Measurements from ENCODE around the gene SFSWAP.
"Not testable (repeated sequence)": the region's sequence is repeated elsewhere in the genome, so short reads cannot be mapped to it uniquely, and the experiment has no call there.

Gene SFSWAP

GRCh38 chr12:131710464-131711457 is at the start of gene SFSWAP:
Gene SFSWAP (plus strand): TSS chr12:131711090. CDS start chr12:131711230, 140 bp downstream.
- Histone ChIP-seq H3K27me3 (ENCODE audit: control insufficient read depth, insufficient read depth, low read length) (no peaks in the 10 kb centered on the region), H3K36me3 (ENCODE audit: control insufficient read depth, insufficient read depth, low read length) (peaks cover 24% of the 10 kb centered on the region), H3K9ac (ENCODE audit: low read depth, low read length) (peak within 1 kb of the TSS; percentile 97), H3K27ac (ENCODE audit: low read depth, low read length) (peak within 1 kb of the TSS; percentile 94), H3K4me3 (ENCODE audit: low read depth, low read length) (peak within 1 kb of the TSS; percentile 95), H3K4me1 (ENCODE audit: control insufficient read depth, insufficient read depth, low read length) (peaks cover 9% of the 10 kb centered on the region), H3K9me3 (ENCODE audit: control insufficient read depth, insufficient read depth, low read length) (no peaks in the 10 kb centered on the region)

DNA sequence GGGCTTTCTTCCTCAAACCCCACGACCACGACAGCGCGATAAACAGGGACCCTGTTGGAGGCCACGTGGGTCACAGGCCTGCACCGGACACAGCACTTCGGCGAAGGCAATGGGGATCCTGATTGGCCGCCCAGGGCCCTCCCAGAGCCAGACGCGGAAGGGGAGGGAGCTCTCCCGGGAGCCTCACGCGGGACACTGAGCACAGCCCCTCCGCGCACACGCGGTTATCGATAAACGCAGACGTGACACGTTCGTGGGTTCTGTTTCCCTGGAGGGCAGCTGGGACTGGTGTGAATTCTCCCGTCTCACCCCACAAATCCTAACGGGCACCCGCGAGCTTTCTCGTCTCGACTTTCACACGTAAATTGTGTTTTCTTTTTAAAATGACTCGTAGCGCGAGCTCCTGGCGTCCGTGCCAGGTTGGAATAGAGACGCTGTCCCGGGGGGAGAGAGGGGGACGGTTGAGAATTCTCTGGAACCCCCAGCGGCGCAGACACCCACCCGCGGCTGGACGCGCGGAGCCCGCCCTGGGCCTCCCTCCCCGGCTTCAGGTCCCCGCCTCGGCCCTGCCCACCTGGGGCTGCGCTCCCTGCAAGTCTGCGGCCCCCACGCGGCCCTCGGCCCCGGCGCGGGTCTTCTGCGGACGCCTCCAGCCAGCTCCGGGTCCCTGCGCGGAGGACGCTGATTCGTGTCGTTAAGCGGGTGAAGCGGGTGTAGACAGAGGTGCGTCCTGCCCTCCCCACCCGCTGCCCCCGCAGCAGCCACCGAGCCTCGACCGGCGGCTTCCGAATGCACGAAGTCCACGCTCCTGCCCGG is 49.5 kb upstream of the SFSWAP start:
- not testable (repeated sequence) for H3K4me3 ChIP-seq (ENCODE audit: low read depth, low read length); H3K27me3 ChIP-seq (ENCODE audit: control insufficient read depth, insufficient read depth, low read length)

DNA sequence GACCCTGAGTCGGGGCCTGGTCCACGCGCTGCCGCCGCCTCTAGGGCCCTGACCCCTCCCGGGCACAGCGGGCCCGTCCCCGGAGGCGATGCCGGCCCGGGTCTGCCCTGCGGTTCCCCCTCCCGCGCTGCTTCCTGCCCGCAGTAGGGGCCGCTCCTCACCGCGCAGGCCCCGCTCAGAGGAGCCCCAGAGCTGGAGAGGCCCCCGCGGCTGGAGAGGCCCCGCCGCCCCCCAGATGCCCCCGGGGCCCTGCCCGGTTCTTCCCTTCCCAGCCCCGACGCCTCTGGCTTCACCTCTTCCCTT is 49.0 kb upstream of the SFSWAP start:
- H3K27ac ChIP-seq (ENCODE audit: low read depth, low read length); H3K36me3 ChIP-seq (ENCODE audit: control insufficient read depth, insufficient read depth, low read length); H3K27me3 ChIP-seq (ENCODE audit: control insufficient read depth, insufficient read depth, low read length); H3K4me1 ChIP-seq (ENCODE audit: control insufficient read depth, insufficient read depth, low read length); H3K4me3 ChIP-seq (ENCODE audit: low read depth, low read length); H3K9me3 ChIP-seq (ENCODE audit: control insufficient read depth, insufficient read depth, low read length); H3K9ac ChIP-seq (ENCODE audit: low read depth, low read length): not testable (repeated sequence)

More for the DNA sequence above, 49.5 kb upstream of the SFSWAP start:
- not testable (repeated sequence) for H3K36me3 ChIP-seq (ENCODE audit: control insufficient read depth, insufficient read depth, low read length); H3K4me1 ChIP-seq (ENCODE audit: control insufficient read depth, insufficient read depth, low read length); H3K27ac ChIP-seq (ENCODE audit: low read depth, low read length); H3K9ac ChIP-seq (ENCODE audit: low read depth, low read length); H3K9me3 ChIP-seq (ENCODE audit: control insufficient read depth, insufficient read depth, low read length)

DNA sequence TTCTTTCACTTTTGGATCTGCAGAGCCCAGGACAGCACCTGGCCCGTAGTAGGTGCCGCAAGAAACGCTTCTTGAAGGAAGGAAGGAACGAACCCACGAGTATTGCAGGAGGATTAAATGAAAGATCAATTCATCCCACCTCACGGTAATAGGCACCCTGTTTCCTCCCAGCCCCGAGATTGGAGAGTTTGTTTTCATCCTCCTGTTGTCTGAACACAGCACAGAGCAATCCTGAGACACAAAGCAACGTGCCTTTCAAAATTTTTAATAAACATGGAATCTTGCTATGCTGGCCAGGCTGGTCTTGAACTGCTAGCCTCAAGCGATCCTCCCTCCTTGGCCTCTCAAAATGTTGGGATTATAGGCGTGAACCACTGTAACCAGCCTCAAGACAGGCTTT is 48.5 kb upstream of the SFSWAP start:
- H3K36me3 ChIP-seq (ENCODE audit: control insufficient read depth, insufficient read depth, low read length); H3K4me1 ChIP-seq (ENCODE audit: control insufficient read depth, insufficient read depth, low read length); H3K9ac ChIP-seq (ENCODE audit: low read depth, low read length): not testable (repeated sequence)

DNA sequence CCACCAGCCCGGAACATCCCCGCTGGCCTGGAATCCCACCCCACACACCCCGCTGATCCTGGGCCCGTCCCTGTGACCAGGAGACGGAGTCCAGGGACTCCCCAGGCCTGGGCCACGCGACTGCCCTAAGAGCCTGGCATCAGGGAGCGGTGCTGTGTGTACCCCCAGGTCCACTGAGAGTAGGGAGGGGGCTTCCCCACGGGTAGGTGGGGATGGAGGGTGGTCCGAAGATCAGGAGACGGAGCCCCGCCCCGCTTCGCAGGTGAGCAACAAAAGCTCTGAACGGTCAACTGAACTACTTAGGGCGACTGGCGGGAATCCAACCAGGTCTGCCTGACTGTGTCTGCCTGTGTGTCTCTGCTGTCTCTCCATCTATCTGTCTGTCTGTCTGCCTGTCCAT is 45.2 kb upstream of the SFSWAP start:
- not testable (repeated sequence) for H3K9me3 ChIP-seq (ENCODE audit: control insufficient read depth, insufficient read depth, low read length); H3K9ac ChIP-seq (ENCODE audit: low read depth, low read length); H3K27ac ChIP-seq (ENCODE audit: low read depth, low read length); H3K4me1 ChIP-seq (ENCODE audit: control insufficient read depth, insufficient read depth, low read length); H3K36me3 ChIP-seq (ENCODE audit: control insufficient read depth, insufficient read depth, low read length); H3K27me3 ChIP-seq (ENCODE audit: control insufficient read depth, insufficient read depth, low read length); H3K4me3 ChIP-seq (ENCODE audit: low read depth, low read length)

More for the DNA sequence above, 48.5 kb upstream of the SFSWAP start:
- not testable (repeated sequence) for H3K9me3 ChIP-seq (ENCODE audit: control insufficient read depth, insufficient read depth, low read length); H3K27me3 ChIP-seq (ENCODE audit: control insufficient read depth, insufficient read depth, low read length); H3K27ac ChIP-seq (ENCODE audit: low read depth, low read length); H3K4me3 ChIP-seq (ENCODE audit: low read depth, low read length)

DNA sequence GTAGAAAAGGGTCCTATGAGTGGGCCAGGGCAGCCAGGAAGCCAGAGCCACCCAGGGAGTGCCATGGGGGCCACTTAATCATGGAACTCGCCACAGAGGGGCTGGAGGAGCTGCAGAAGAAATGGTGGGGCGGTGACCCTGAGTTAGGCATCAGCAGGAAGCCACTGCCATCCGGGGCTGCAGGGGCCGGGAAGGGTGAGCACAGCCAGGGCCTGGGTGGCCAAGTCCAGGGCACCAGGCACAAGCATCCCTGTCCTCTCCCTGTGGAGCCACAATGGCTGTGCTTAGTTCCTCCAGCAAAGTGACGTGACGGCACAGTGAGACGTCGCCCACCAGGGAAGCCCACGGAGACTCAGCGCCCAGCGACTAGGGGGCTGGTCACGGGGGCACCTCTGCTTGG is 44.4 kb upstream of the SFSWAP start:
- not testable (repeated sequence) for H3K27me3 ChIP-seq (ENCODE audit: control insufficient read depth, insufficient read depth, low read length); H3K4me1 ChIP-seq (ENCODE audit: control insufficient read depth, insufficient read depth, low read length); H3K9me3 ChIP-seq (ENCODE audit: control insufficient read depth, insufficient read depth, low read length); H3K36me3 ChIP-seq (ENCODE audit: control insufficient read depth, insufficient read depth, low read length); H3K27ac ChIP-seq (ENCODE audit: low read depth, low read length); H3K9ac ChIP-seq (ENCODE audit: low read depth, low read length); H3K4me3 ChIP-seq (ENCODE audit: low read depth, low read length)

DNA sequence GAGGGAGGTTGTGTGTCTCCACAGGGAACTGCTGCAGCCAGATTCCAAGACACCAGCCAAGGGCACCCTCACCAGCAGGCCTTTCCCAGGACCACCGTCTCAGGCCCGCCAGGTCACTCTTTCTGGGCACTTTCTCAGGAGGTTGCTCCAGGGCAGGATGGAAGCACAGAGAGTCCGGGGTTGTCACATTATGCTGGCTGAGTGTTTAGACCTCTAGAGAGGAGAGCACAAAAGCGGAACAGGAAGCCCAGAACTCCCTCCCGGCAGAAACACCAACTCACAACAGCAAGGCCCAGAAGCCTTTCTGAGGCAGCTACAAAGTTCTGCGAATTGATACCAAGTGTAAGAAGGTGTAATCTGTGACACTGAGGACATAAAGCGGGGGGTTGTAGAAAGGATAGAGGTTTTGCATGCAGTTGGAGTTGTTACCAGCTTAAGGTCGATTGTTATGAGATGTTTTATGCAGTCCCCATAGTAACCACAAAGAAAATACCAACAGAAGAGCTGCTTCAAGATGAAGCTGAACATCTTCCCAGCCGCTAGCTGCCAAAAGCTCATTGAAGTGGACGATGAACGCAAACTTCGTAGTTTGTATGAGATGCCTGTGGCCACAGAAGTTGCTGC is 43.8 kb upstream of the SFSWAP start:
- not testable (repeated sequence) for H3K4me1 ChIP-seq (ENCODE audit: control insufficient read depth, insufficient read depth, low read length); H3K27ac ChIP-seq (ENCODE audit: low read depth, low read length); H3K9me3 ChIP-seq (ENCODE audit: control insufficient read depth, insufficient read depth, low read length); H3K27me3 ChIP-seq (ENCODE audit: control insufficient read depth, insufficient read depth, low read length); H3K36me3 ChIP-seq (ENCODE audit: control insufficient read depth, insufficient read depth, low read length); H3K4me3 ChIP-seq (ENCODE audit: low read depth, low read length); H3K9ac ChIP-seq (ENCODE audit: low read depth, low read length)

GRCh38 chr12:131671276-131671675 is 39.6 kb upstream of the SFSWAP start:
- Histone ChIP-seq H3K9me3 (ENCODE audit: control insufficient read depth, insufficient read depth, low read length) (no peaks in the 10 kb centered on the region), H3K9ac (ENCODE audit: low read depth, low read length) (no peak overlapping the region), H3K36me3 (ENCODE audit: control insufficient read depth, insufficient read depth, low read length) (no peaks in the 10 kb centered on the region), H3K27ac (ENCODE audit: low read depth, low read length) (no peak overlapping the region), H3K4me3 (ENCODE audit: low read depth, low read length) (no peak overlapping the region), H3K27me3 (ENCODE audit: control insufficient read depth, insufficient read depth, low read length) (no peaks in the 10 kb centered on the region), H3K4me1 (ENCODE audit: control insufficient read depth, insufficient read depth, low read length) (no peaks in the 10 kb centered on the region)

GRCh38 chr12:131671871-131672270 is 39.0 kb upstream of the SFSWAP start:
- no peak overlapping the region for H3K9ac ChIP-seq (ENCODE audit: low read depth, low read length)
- H3K4me1 ChIP-seq (ENCODE audit: control insufficient read depth, insufficient read depth, low read length), result no peaks in the 10 kb centered on the region
- no peaks in the 10 kb centered on the region for H3K36me3 ChIP-seq (ENCODE audit: control insufficient read depth, insufficient read depth, low read length)
- no peak overlapping the region for H3K27ac ChIP-seq (ENCODE audit: low read depth, low read length)
- H3K9me3 ChIP-seq (ENCODE audit: control insufficient read depth, insufficient read depth, low read length), result no peaks in the 10 kb centered on the region
- H3K27me3 ChIP-seq (ENCODE audit: control insufficient read depth, insufficient read depth, low read length), result no peaks in the 10 kb centered on the region
- H3K4me3 ChIP-seq (ENCODE audit: low read depth, low read length), result no peak overlapping the region

DNA sequence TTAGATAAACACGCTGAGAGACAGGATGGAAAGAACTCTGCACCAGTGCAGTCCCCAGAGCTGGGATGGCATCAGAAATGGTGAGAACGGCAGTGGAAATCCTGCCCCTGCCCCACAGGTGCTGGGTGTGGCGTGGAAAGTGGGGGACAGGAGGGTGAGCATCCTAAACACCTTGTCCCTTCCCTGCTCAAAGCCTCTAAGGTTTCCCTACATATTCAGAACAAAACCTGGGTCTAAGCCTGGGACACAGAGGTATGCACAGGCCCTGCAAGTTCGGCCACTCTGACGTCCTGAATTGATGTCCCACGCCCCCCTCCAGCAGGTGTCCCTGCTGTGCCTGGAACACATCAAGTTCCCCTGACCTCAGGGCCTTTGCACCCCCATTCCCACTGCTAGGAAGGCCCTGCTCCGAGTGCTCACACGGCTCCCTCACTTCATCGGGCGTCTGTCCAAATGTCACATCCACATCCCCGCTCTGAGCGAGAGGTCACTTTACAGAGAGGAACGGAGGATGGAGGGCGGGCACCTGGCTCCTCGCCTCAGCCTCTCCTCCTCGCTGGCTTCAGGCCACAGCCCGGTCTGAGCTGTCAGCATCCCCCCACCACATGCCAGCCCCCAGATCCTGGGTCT is 38.5 kb upstream of the SFSWAP start:
- Histone ChIP-seq H3K27ac (ENCODE audit: low read depth, low read length) (no peak overlapping the region), H3K27me3 (ENCODE audit: control insufficient read depth, insufficient read depth, low read length) (no peaks in the 10 kb centered on the region), H3K4me1 (ENCODE audit: control insufficient read depth, insufficient read depth, low read length) (no peaks in the 10 kb centered on the region), H3K9me3 (ENCODE audit: control insufficient read depth, insufficient read depth, low read length) (no peaks in the 10 kb centered on the region), H3K4me3 (ENCODE audit: low read depth, low read length) (no peak overlapping the region), H3K9ac (ENCODE audit: low read depth, low read length) (no peak overlapping the region), H3K36me3 (ENCODE audit: control insufficient read depth, insufficient read depth, low read length) (no peaks in the 10 kb centered on the region)

Measured in HUES48 (cell line).